HCT116 (cell line): ENCODE results near the gene STK36. TPM values are rescaled to one million over a fixed set of nuclear protein-coding genes. Genes with fewer than 3 reads are reported as not detected.

Experiments
- ATAC-seq: fragments of 200-7000 bp; cut with Tn5 transposase; 2 replicates; pipeline ENCODE4 v1.9.1; 2020; ENCODE audit warnings: mild to moderate bottlenecking, moderate library complexity
- BruUV-seq: library from RNA; stranded (reverse); fragments of 400-500 nt; replicated peaks from 2 replicates; lab custom pipeline; 2021; lab: Mats Ljungman, UMichigan
- CTCF ChIA-PET: fragments of 300-600 bp; sonication (Branson Sonifier 250); formaldehyde crosslinking; loops from one replicate; lab custom pipeline; 2021; ENCODE audit warnings: antibody characterized with exemption; lab: Charles Lee
- POLR2A ChIA-PET: fragments of 300-600, 350-600 bp; sonication (Branson Sonifier 250); formaldehyde crosslinking; loops from one replicate; lab custom pipeline; 2021; ENCODE audit warnings: antibody characterized with exemption; lab: Charles Lee
- RAD21 ChIA-PET, 2 experiments: fragments of 300-600 bp; sonication (Branson Sonifier 250); formaldehyde crosslinking; loops; one replicate each; lab custom pipeline; 2023; ENCODE audit warnings: low total read pairs in 2 of 2; ENCODE audit not compliant: uncharacterized antibody in 2 of 2, unreplicated experiment in 2 of 2, low non-redundant PET in 1 of 2; lab: Charles Lee
- DNase-seq: peaks from one replicate; pipeline ENCODE4 v3.0.0-alpha.2; 2010; ENCODE audit warnings: low read depth, low spot score
- H2AFZ ChIP-seq: fragments of 200-600 bp; shearing (Covaris generic), sonication (generic); 2 replicates; pipeline ENCODE4 v1.6.1; 2017; ENCODE audit warnings: low read depth, mixed run types, mixed read lengths, antibody characterized with exemption, low read length; ENCODE audit not compliant: poor library complexity, severe bottlenecking
- H3K27ac ChIP-seq: 2 replicates; pipeline ENCODE4 v1.5.1; 2012; ENCODE audit warnings: low read depth, low read length
- H3K27me3 ChIP-seq: fragments of 200-600 bp; sonication (generic); 2 replicates; pipeline ENCODE4 v1.6.1; 2016; ENCODE audit warnings: mixed run types, low read length, mixed read lengths; ENCODE audit not compliant: insufficient read depth
- H3K36me3 ChIP-seq, 2 experiments: fragments of 200-500 bp in 1 of 2; fragments of 200-600 bp in 1 of 2; sonication (Bioruptor generic) in 1 of 2; sonication (generic) in 1 of 2; 2 replicates each; pipeline versions ENCODE4 v1.5.1 to v1.6.1; 2014 to 2016; ENCODE audit warnings: low read length in 2 of 2, inconsistent platforms in 1 of 2, mixed read lengths in 1 of 2, mixed run types in 1 of 2; ENCODE audit not compliant: insufficient read depth in 2 of 2, control insufficient read depth in 1 of 2
- H3K4me1 ChIP-seq, 2 experiments: fragments of 200-600 bp in 1 of 2; sonication (generic) in 1 of 2; 2 replicates each; pipeline versions ENCODE4 v1.5.1 to v1.6.1; 2012 to 2017; ENCODE audit warnings: low read length in 2 of 2, inconsistent platforms in 1 of 2, mild to moderate bottlenecking in 1 of 2, mixed read lengths in 1 of 2, mixed run types in 1 of 2, moderate library complexity in 1 of 2; ENCODE audit not compliant: insufficient read depth in 2 of 2, control insufficient read depth in 1 of 2
- H3K4me2 ChIP-seq: fragments of 200-600 bp; sonication (generic); 2 replicates; pipeline ENCODE4 v1.6.1; 2017; ENCODE audit warnings: mixed run types, low read length, mixed read lengths
- H3K4me3 ChIP-seq, 2 experiments: fragments of 200-600 bp in 1 of 2; sonication (generic) in 1 of 2; replicated peaks in 1 of 2; 2 replicates each; pipeline ENCODE4 v1.5.1; 2011 to 2016; ENCODE audit warnings: low read length in 2 of 2, control low read depth in 1 of 2, low read depth in 1 of 2, mild to moderate bottlenecking in 1 of 2, mixed read lengths in 1 of 2, mixed run types in 1 of 2
- H3K79me2 ChIP-seq: fragments of 200-600 bp; sonication (generic); 2 replicates; pipeline ENCODE4 v1.6.1; 2017; ENCODE audit warnings: mild to moderate bottlenecking, mixed run types, low read length, moderate library complexity, mixed read lengths; ENCODE audit not compliant: insufficient read depth
- H3K9ac ChIP-seq: fragments of 200-600 bp; sonication (generic); 2 replicates; pipeline ENCODE4 v1.6.1; 2016; ENCODE audit warnings: low read length, mixed read lengths
- H3K9me2 ChIP-seq: fragments of 200-600 bp; sonication (generic), shearing (Covaris generic); 2 replicates; pipeline ENCODE4 v1.6.1; 2017; ENCODE audit warnings: mixed run types, mild to moderate bottlenecking, moderate library complexity; ENCODE audit not compliant: insufficient read depth
- H3K9me3 ChIP-seq, 2 experiments: fragments of 200-500 bp in 1 of 2; fragments of 200-600 bp in 1 of 2; sonication (Bioruptor generic) in 1 of 2; sonication (generic) in 1 of 2; 2 replicates each; pipeline ENCODE4 v1.6.1; 2014 to 2017; ENCODE audit warnings: low read length in 2 of 2, mixed read lengths in 2 of 2, inconsistent platforms in 1 of 2, low read depth in 1 of 2, mild to moderate bottlenecking in 1 of 2, mixed run types in 1 of 2, moderate library complexity in 1 of 2; ENCODE audit not compliant: control insufficient read depth in 1 of 2, insufficient read depth in 1 of 2
- H4K20me1 ChIP-seq: fragments of 200-600 bp; sonication (generic), shearing (Covaris generic); 2 replicates; pipeline ENCODE4 v1.6.1; 2017; ENCODE audit warnings: mixed run types, mild to moderate bottlenecking, moderate library complexity; ENCODE audit not compliant: insufficient read depth
- ATF3 ChIP-seq: IDR thresholded peaks from 2 replicates; pipeline ENCODE4 v1.6.1; 2012
- CTCF ChIP-seq, 3 experiments: fragments of 200-600 bp in 1 of 3; sonication (generic) in 1 of 3; IDR thresholded peaks in 2 of 3; conservative IDR thresholded peaks in 1 of 3; 2 replicates each; pipeline ENCODE4 v1.5.1; 2012 to 2017; ENCODE audit warnings: low read depth in 2 of 3, low read length in 2 of 3, antibody characterized with exemption in 1 of 3, borderline replicate concordance in 1 of 3, control low read depth in 1 of 3, mild to moderate bottlenecking in 1 of 3, mixed read lengths in 1 of 3, mixed run types in 1 of 3, moderate library complexity in 1 of 3; ENCODE audit not compliant: insufficient read depth in 1 of 3
- EGR1 ChIP-seq: IDR thresholded peaks from 2 replicates; pipeline ENCODE4 v1.6.1; 2012; ENCODE audit warnings: low read depth
- ELF1 ChIP-seq: IDR thresholded peaks from 2 replicates; pipeline ENCODE4 v1.6.1; 2012; ENCODE audit warnings: low read depth, borderline replicate concordance
- EZH2 ChIP-seq: fragments of 200-600 bp; sonication (generic); IDR thresholded peaks from 2 replicates; pipeline ENCODE4 v1.6.1; 2017; ENCODE audit warnings: antibody characterized with exemption, mixed run types
- FOSL1 ChIP-seq: IDR thresholded peaks from 2 replicates; pipeline ENCODE4 v1.6.1; 2012; ENCODE audit warnings: low read depth
- JUND ChIP-seq: IDR thresholded peaks from 2 replicates; pipeline ENCODE4 v1.6.1; 2012
- MAX ChIP-seq: IDR thresholded peaks from 2 replicates; pipeline ENCODE4 v1.6.1; 2012
- POLR2A ChIP-seq: IDR thresholded peaks from 2 replicates; pipeline ENCODE4 v1.7.0; 2011; ENCODE audit warnings: borderline replicate concordance; ENCODE audit not compliant: insufficient read depth, insufficient read length; ENCODE audit errors: extremely low read depth
- POLR2AphosphoS5 ChIP-seq: IDR thresholded peaks from 2 replicates; pipeline ENCODE4 v1.6.1; 2011; ENCODE audit warnings: mild to moderate bottlenecking, low read depth, low read length, moderate library complexity
- REST ChIP-seq: IDR thresholded peaks from 2 replicates; pipeline ENCODE4 v1.6.1; 2012; ENCODE audit warnings: low read depth
- SIN3A ChIP-seq: IDR thresholded peaks from 2 replicates; pipeline ENCODE4 v1.6.1; 2012; ENCODE audit warnings: low read depth
- SP1 ChIP-seq: IDR thresholded peaks from 2 replicates; pipeline ENCODE4 v1.6.1; 2012; ENCODE audit warnings: low read depth
- SRF ChIP-seq: IDR thresholded peaks from 2 replicates; pipeline ENCODE4 v1.6.1; 2012; ENCODE audit warnings: low read depth
- TCF7L2 ChIP-seq: IDR thresholded peaks from 2 replicates; pipeline ENCODE4 v1.7.0; 2011; ENCODE audit warnings: borderline replicate concordance, inconsistent platforms; ENCODE audit not compliant: insufficient read depth, insufficient read length; ENCODE audit errors: extremely low read depth
- YY1 ChIP-seq: IDR thresholded peaks from 2 replicates; pipeline ENCODE4 v1.6.1; 2011; ENCODE audit warnings: low read length, low read depth, moderate library complexity, mild to moderate bottlenecking; ENCODE audit not compliant: insufficient replicate concordance; ENCODE audit errors: extremely low read depth
- ZBTB33 ChIP-seq: IDR thresholded peaks from 2 replicates; pipeline ENCODE4 v1.6.1; 2011; ENCODE audit warnings: mild to moderate bottlenecking, low read length, moderate library complexity; ENCODE audit not compliant: insufficient replicate concordance; ENCODE audit errors: extremely low read depth
- ZFX ChIP-seq: fragments of 450-650 bp; IDR thresholded peaks from 2 replicates; pipeline ENCODE4 v1.6.1; 2017
- intact Hi-C: fragments of 100-400 bp; cut with micrococcal nuclease; formaldehyde crosslinking; loops from 2 replicates; pipeline ENCODE4 v1.10.0; 2022
- total RNA-seq: library from RNA; stranded (reverse); gene quantifications from one replicate; pipeline ENCODE4 v1.2.1, GENCODE V29; 2021; ENCODE audit not compliant: unreplicated experiment

The STK36 gene
- total RNA-seq, 1 experiment from 2014 or later, result 45.5 TPM

- no peak overlapping the region for H2AFZ ChIP-seq
- peaks cover 0 to 9% of the 10 kb centered on the region in 2 experiments; a peak in 1 of 4 replicates for H3K4me1 ChIP-seq
- no peaks in the 10 kb centered on the region for H3K9me2 ChIP-seq
- ChIA-PET CTCF (no interaction called here), RAD21 (no interaction called here), POLR2A (no interaction called here)
- TF ChIP-seq ZBTB33, result no peak
- TF ChIP-seq CTCF (IDR thresholded peaks at IDR 0.05 in 2 of 3, conservative IDR thresholded peaks at IDR 0.05 in 1 of 3; ENCODE audit: borderline replicate concordance in 1 of 3, insufficient read depth in 1 of 3, low read depth in 2 of 3, low read length in 2 of 3), result no peak
- no peak for TF ChIP-seq FOSL1
- no peak for TF ChIP-seq POLR2AphosphoS5
- TF ChIP-seq SIN3A, result no peak
- no peak for TF ChIP-seq SRF
- TF ChIP-seq ATF3, result no peak
- no peak for TF ChIP-seq YY1
- no peak for TF ChIP-seq EZH2
- TF ChIP-seq ZFX, result no peak
- TF ChIP-seq MAX, result no peak
- no peak for TF ChIP-seq SP1
- no peak for TF ChIP-seq ELF1
- no peak for TF ChIP-seq REST
- TF ChIP-seq POLR2A, result no peak
- TF ChIP-seq TCF7L2, result no peak
- no peak for TF ChIP-seq JUND
- no peak for TF ChIP-seq EGR1
- H3K9me3 ChIP-seq, result no peaks in the 10 kb centered on the region
- peak; percentile 12 for DNase-seq
- peaks cover 5% of the 10 kb centered on the region for H3K79me2 ChIP-seq
- intact Hi-C loops, result no loop called here
- H4K20me1 ChIP-seq, result no peaks in the 10 kb centered on the region
- ATAC-seq, result peak; percentile 54
- no peak overlapping the region for H3K4me3 ChIP-seq
- H3K27ac ChIP-seq, result no peak overlapping the region
- no peaks in the 10 kb centered on the region for H3K27me3 ChIP-seq
- H3K4me2 ChIP-seq, result no peak overlapping the region
- no peak overlapping the region for H3K9ac ChIP-seq
- peaks cover 33 to 47% of the 10 kb centered on the region in 2 experiments for H3K36me3 ChIP-seq
- BruUV-seq, result no TSS peak
Measured at GRCh38 chr2:218745559-218746469, 73.9 kb downstream of the STK36 start.
